Epithelial cell of proximal tubule (primary cell): Measurements from ENCODE around the gene LSM7. TPM values are rescaled to one million over a fixed set of nuclear protein-coding genes. Genes with fewer than 3 reads are reported as not detected.

Experiments used
- DNase-seq: peaks from one replicate; pipeline ENCODE4 v3.0.0-alpha.2; 2011; ENCODE audit warnings: low read depth
- H3K4me3 ChIP-seq: 2 replicates; pipeline ENCODE4 v1.5.1; 2011; ENCODE audit warnings: low read depth, mild to moderate bottlenecking, low read length
- CTCF ChIP-seq: conservative IDR thresholded peaks from 2 replicates; pipeline ENCODE4 v1.5.1; 2012; ENCODE audit warnings: low read depth, mild to moderate bottlenecking, low read length
- total RNA-seq: library from RNA; depleted of rRNA; stranded (reverse); fragments of >200 nt; gene quantifications from 2 replicates; pipeline ENCODE4 v1.2.3, GENCODE V29; 2015

Gene LSM7
- total RNA-seq, 1 donor from 2014 or later, result 352 TPM

DNA sequence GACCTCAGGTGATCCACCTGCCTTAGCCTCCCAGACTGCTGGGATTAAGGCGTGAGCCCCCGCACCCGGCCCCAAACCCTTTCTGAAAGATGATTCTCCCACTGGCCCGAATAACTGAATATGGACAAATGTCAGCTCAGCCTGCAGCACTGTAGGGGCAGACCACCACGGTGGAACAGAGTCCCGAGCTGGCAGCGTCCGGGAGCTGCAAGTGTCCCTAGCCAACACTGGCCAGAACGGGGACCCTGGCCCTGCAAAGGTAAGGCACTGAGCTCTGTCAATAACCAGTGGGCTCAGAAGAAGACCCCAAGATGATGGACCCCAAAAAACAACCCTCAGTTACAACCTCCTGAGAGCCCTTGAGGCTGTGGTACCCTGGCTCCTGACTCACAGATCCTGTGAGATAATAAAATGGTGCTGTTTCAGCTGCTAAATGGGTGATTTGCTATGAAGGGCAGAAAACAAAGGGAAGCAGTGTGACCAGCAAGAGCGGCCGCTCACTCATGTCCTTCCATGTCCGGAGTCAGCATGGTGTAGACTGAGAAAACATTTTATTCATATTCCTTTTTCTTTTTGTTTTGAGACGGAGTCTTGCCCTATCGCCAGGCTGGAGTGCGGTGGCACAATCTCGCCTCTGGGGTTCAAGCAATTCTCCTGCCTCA is 1.6 kb downstream of the LSM7 start:
- TF ChIP-seq CTCF, result no peak
- DNase-seq, result no peak
- no peak overlapping the region for H3K4me3 ChIP-seq

DNA sequence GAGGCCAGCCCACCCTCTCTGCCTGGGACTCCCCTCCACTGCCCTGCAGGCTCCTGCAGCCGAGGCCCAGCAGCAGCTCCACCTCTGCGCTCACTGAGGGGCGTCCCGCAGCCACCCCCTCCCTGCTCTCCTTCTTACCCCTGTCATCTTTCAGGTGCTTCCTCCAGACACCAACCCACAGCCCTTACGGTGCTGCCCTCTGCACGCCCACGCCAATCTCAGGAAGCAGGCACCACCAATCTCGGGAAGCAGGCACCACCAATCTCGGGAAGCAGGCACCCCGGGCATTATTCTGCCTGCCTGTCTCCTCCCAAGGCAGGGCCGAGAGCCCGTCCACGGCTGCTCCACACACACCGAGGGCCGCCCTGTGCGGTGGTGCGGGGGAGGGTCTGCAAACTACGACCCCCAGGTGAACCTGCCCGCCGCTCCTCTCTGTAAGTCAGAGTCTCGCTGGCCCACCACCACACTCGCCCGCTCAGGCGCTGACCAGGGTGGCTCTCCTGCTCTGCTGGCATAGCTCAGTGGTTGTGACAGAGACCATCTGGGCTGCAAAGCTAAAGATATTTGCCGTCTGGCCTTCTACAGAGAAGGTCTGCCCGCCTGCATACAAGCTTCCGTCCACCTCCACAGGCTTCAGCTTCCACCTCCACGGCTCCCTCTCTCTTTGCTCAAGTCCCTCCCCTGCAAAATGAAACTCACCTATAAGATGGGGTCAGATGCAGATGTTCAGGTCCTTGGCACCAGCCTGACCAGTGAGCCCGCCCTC is 2.9 kb downstream of the LSM7 start:
- no peak for TF ChIP-seq CTCF
- H3K4me3 ChIP-seq, result no peak overlapping the region
- DNase-seq, result no peak

- TF ChIP-seq CTCF, result no peak
- H3K4me3 ChIP-seq, result no peak overlapping the region
- no peak for DNase-seq
These were observed 4.0 kb downstream of the LSM7 start for GRCh38 chr19:2324220-2324948.

- no peak for DNase-seq
- TF ChIP-seq CTCF, result no peak
- H3K4me3 ChIP-seq, result no peak overlapping the region
These were observed 4.7 kb downstream of the LSM7 start for GRCh38 chr19:2323707-2324106.

GRCh38 chr19:2321565-2322283 is 6.7 kb downstream of the LSM7 start:
- DNase-seq, result no peak
- no peak for TF ChIP-seq CTCF

GRCh38 chr19:2320939-2321338 is 7.4 kb downstream of the LSM7 start:
- TF ChIP-seq CTCF, result no peak
- no peak for DNase-seq
- H3K4me3 ChIP-seq, result no peak overlapping the region

More at GRCh38 chr19:2321565-2322283, 6.7 kb downstream of the LSM7 start:
- H3K4me3 ChIP-seq, result no peak overlapping the region
